K562 treated with DMSO at 1 percent for 4 hours (cell line): ENCODE data around the gene F11R. TPM values are rescaled to one million over a fixed set of nuclear protein-coding genes. Genes with fewer than 3 reads are reported as not detected.

ENCODE experiments used
- total RNA-seq: library from RNA; unstranded; fragments of 300-600 nt; gene quantifications from 2 replicates; pipeline ENCODE4 v1.2.3, GENCODE V29; 2022; ENCODE audit not compliant: insufficient read depth

Gene F11R
- total RNA-seq = 44.0 and 45.4 TPM in 2 replicates

GRCh38 chr1:161020509-161021164 is at the start of gene F11R:
Gene F11R, minus strand, starts transcription at chr1:161021152. Its CDS starts 79 bp downstream, at chr1:161021073.

GRCh38 chr1:161069731-161070270 is 48.8 kb upstream of the F11R start, which contains the start of gene ARHGAP30:
Gene ARHGAP30, minus strand, starts transcription at chr1:161069891. Its CDS starts 267 bp downstream, at chr1:161069624.

GRCh38 chr1:161045736-161046604 is 25.0 kb upstream of the F11R start, which contains the start of gene USF1:
Gene USF1, minus strand, starts transcription at chr1:161045977. Its CDS starts 2,702 bp downstream, at chr1:161043275.

GRCh38 chr1:161038523-161039153 is 17.7 kb upstream of the F11R start, which contains the start of gene TSTD1:
Gene TSTD1, minus strand, starts transcription at chr1:161038964. Its CDS starts 75 bp downstream, at chr1:161038889.

GRCh38 chr1:160954158-160955104 is 66.5 kb downstream of the F11R start, which contains the start of gene ITLN2:
Gene ITLN2, minus strand, starts transcription at chr1:160954809. Its CDS starts 68 bp downstream, at chr1:160954741.

Other genes with a start within 250 kb of the F11R start
- gene LY9, start 225.0 kb downstream of the F11R start, total RNA-seq = not detected in 2 replicates
- not detected in 2 replicates for gene CD244, start 158.3 kb downstream of the F11R start, total RNA-seq
- not detected in 2 replicates for gene ITLN1, start 136.0 kb downstream of the F11R start, total RNA-seq
- not detected in 2 replicates for gene ITLN2, start 66.3 kb downstream of the F11R start, total RNA-seq
- not detected in 2 replicates for gene TSTD1, start 17.8 kb upstream of the F11R start, total RNA-seq
- gene USF1, start 24.8 kb upstream of the F11R start, total RNA-seq = 53.7 and 57.3 TPM in 2 replicates
- gene ARHGAP30, start 48.7 kb upstream of the F11R start, total RNA-seq = not detected in 2 replicates
- gene NECTIN4, start 68.4 kb upstream of the F11R start, total RNA-seq = not detected in 2 replicates
- gene KLHDC9, start 77.2 kb upstream of the F11R start, total RNA-seq = not detected in 2 replicates
- 145 and 191 TPM in 2 replicates for gene PFDN2, start 96.9 kb upstream of the F11R start, total RNA-seq
- gene NIT1, start 97.0 kb upstream of the F11R start, total RNA-seq = 26.6 and 27.9 TPM in 2 replicates
- gene DEDD, start 111.5 kb upstream of the F11R start, total RNA-seq = 22.8 and 25.7 TPM in 2 replicates
- gene UFC1, start 132.8 kb upstream of the F11R start, total RNA-seq = 89.4 and 115 TPM in 2 replicates
- 18.7 and 24.9 TPM in 2 replicates for gene USP21, start 138.3 kb upstream of the F11R start, total RNA-seq
- gene PPOX, start 145.3 kb upstream of the F11R start, total RNA-seq = 20.5 and 26.6 TPM in 2 replicates
- 67.8 and 78.2 TPM in 2 replicates for gene B4GALT3, start 156.4 kb upstream of the F11R start, total RNA-seq
- 0.65 and 0.77 TPM in 2 replicates for gene ADAMTS4, start 177.9 kb upstream of the F11R start, total RNA-seq
- 79.0 and 81.6 TPM in 2 replicates for gene NDUFS2, start 181.2 kb upstream of the F11R start, total RNA-seq
- not detected in 2 replicates for gene FCER1G, start 194.1 kb upstream of the F11R start, total RNA-seq
- not detected in 2 replicates for gene APOA2, start 202.5 kb upstream of the F11R start, total RNA-seq
- gene TOMM40L, start 204.9 kb upstream of the F11R start, total RNA-seq = 8.5 and 12.5 TPM in 2 replicates
- gene NR1I3, start 217.1 kb upstream of the F11R start, total RNA-seq = not detected in 2 replicates
- not detected in 2 replicates for gene PCP4L1, start 237.6 kb upstream of the F11R start, total RNA-seq